Islet precursor cell (in vitro differentiated cells): Measurements from ENCODE around the gene LPP.

ENCODE experiments used
- DNase-seq: peaks from one replicate; pipeline ENCODE4 v3.0.0-alpha.2; 2018

Gene LPP

DNA sequence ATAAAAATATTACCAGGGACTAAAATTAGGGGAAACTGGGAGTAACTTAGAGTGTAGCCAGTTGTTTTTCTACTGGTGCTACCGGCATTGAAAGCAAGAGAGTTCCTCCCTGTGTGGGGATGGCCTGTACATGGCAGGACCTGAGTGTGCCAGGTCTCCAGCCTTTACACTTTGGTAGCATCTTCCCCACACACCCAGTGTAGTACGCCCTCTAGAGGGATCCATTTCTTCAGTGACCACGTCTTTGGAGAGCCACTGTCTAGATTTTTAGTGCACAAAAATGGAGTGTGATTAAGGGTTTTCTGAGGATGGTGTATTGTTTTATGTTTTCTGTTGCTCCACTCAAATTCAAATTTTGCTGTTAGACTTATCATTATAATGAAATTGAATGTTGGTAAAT is 510.8 kb downstream of the LPP start:
- DNase-seq: peak; percentile 59

DNA sequence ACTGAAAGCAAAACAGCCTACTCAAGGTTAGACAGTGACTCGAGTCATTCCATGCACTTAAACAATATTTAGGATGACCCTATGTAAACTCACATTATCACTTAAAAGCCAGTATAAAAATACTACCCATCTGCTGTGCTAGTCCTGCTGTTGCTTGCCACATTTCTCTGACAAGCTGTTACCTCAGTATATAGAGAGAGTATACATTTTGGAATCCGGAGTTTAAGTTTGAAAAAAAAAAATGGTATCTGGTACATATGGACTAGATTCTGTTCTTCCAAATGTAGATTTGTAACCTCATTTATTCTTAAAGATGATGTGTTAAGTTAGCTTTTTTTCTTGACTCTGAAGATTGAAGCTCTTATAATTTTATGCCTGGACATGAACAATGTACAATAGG is 514.0 kb downstream of the LPP start:
- no peak for DNase-seq

DNA sequence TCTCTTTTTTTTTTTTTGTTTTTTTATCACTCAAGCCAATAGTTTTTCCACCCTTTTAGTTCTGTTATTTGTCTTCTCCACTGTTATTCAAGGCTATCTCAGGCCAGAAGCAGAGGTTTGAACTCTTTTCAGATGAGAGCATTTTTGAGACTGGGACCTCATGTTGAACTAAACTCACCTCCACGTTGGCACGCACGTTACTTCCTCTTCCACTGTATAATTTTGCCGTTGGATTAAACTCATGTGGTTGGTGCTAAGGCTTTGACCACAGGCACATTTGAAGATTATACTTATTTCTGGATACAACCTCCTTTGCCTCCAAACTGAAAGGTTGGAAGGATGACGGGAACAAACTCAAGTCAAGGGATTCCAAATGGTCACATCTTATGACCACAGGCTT is 516.5 kb downstream of the LPP start:
- no peak for DNase-seq

DNA sequence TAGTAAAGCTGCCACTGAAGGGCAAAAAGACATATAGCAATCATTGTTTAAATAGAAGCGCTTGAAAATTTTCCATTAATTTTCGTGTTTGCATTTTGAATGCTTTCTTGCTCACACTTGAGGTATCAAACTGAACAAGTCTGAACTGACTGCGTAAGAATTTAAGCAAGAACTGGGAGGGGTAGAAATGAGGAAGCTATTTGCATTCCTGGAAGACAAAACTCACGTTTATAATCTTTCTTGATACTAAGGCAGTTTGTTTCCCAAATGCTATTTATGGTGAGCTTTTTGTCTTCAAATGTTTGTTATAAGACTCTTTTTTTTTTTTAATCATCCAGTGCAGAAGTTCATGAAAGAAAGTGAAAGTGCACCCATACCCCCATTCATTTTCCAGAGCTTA is 518.0 kb downstream of the LPP start:
- DNase-seq: no peak

- DNase-seq: no peak
Observed at GRCh38 chr3:188672840-188673239, 518.9 kb downstream of the LPP start.

DNA sequence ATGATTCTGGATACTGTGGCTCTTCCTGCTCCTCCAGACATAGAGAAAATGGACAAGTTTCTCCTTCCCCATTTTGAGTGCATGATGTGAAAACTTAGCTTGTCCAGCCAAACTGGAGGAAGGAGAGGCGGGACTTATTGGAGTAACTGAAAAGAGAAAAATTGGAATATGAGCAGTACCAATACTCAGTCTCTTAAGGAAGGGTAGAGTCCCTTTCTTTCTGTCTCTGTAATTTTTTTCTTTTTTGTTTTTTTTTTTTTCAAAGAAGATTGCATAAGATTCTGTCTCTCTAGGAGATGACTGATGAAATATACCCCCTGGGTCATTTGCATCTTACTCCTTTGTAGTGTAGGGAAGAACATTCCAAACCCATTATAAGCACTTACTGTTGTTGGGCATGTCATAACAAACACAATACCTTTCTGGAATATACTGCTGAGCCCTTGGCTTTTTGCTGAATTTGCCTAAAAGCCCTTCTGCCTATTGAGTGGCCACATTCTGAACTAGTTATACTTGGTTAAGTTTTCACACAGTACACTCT is 519.8 kb downstream of the LPP start:
- no peak for DNase-seq

GRCh38 chr3:188674595-188674994 is 520.6 kb downstream of the LPP start:
- no peak for DNase-seq

DNA sequence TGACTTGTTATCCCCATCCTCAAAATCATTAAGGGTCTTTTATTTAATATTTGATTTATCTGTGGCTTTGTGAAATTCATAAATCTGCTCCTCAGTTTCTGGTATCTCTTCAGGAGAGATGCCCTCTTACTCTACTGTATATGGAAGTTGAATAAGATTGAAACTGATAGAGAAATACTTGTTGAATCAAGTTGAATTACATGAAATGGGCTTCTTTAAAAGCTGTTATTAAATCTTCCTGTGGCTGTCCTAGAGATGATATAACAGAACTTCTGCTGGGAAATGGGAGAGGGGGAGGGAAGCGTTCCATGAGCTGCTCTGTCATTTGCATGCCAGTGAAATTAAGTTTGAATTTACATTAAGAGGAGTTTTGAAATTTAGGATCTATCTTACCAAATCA is 523.4 kb downstream of the LPP start:
- DNase-seq: no peak

DNA sequence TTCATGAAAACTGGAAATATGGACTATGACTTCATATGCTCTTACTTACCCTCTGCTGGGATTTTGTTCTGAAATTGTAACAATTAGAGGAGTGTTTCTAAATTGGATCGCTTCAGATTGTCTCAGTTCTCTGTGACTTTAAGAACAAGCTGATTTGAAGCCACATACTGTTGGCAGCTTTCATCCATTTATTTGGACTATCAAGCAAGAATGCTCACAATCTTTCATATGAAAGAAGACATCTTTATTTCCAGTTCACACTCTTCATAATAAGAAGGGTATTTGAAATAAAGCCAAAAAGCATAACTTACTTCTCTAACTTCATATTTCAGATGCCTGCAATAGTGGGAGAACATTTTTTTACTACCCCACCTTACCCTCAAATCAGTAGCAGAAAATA is 526.2 kb downstream of the LPP start:
- DNase-seq: no peak

- no peak for DNase-seq
Observed at GRCh38 chr3:188680605-188681004, 526.6 kb downstream of the LPP start.

GRCh38 chr3:188682316-188682715 is 528.4 kb downstream of the LPP start:
- DNase-seq: no peak

GRCh38 chr3:188683032-188683521 is 529.1 kb downstream of the LPP start:
- no peak for DNase-seq

DNA sequence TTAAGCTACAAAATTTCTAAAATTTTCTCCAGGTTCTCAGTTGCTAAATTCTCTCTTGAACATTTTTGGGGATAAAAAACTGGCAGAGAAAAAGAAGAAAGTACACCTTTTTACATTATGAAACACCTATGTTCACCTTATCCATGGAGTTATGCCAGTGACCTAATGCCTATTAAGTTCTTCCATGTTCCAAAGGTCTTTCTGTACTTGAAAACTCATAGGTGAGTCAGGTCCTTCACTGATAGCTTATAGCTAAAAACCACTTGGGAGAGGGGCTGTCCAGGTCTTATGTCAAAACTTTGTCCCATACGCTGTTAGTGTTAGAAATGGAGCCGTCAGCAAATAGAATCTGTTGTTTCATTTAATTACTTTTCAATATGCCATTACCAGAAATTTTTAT is 530.3 kb downstream of the LPP start:
- DNase-seq: no peak

DNA sequence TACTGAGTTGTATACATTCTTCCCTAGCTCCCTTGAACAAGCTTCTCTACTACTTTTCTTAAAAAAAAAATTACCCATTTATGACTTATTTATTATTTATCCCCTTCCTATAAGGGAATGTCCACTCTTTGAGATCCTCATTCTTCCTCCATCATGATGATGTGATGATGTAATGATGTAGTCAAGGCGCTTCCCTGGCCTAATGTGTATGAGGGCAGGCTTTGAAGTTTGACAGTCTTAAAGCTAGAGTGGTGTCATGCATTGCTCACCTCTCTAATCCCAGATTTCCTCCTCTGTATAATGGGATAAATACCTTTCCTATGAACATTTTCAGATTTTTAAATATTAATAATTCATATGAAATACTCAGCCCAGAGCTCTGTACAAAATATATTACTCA is 531.8 kb downstream of the LPP start:
- DNase-seq: no peak

GRCh38 chr3:188686324-188686723 is 532.4 kb downstream of the LPP start:
- no peak for DNase-seq

- DNase-seq: no peak
Observed at GRCh38 chr3:188687389-188687788, 533.4 kb downstream of the LPP start.

DNA sequence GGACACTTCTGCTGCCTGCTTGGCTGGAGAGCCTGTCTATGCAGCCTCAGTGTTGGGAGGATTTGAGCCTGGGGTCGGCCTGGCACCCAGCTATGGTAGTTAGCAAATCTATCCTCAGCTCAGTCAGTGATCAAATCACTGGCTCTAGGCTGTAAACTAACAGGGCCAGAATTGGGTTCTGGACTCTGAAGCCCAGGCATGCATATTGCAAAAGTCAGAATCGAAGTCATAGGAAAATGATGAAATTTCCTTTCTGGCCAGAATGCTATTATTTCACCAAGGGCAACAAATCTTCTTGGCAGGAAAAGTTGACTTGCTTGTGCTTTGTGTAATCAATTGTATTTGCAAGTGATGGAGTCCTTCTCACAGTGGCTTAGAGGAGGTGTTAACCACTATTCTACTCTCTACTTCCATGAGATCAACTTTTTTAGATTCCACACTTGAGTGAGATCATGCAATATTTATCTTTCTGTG is 535.2 kb downstream of the LPP start:
- no peak for DNase-seq

- no peak for DNase-seq
Observed at GRCh38 chr3:188690064-188690463, 536.1 kb downstream of the LPP start.

- no peak for DNase-seq
Observed at GRCh38 chr3:188691004-188691403, 537.0 kb downstream of the LPP start.

- DNase-seq: no peak
Observed at GRCh38 chr3:188691665-188692064, 537.7 kb downstream of the LPP start.

DNA sequence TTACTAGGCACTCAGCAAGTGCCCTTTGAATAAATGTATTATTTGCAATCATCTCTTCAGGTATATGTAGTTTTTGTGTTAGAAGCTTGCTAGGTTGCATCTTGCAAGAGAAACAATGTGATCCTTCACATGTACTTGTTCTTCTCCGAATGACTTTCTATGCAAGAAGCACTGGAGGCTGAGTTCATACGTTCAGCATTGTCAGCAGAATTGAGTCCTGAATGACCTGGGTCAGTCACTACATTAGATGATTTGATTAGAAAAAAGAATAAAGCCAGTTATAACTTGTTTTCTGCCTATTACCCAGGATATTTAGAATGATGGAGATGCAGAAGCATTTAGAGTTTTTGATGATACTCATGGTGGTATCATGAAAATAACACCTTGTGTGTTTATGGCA is 538.7 kb downstream of the LPP start:
- no peak for DNase-seq

- DNase-seq: no peak
Observed at GRCh38 chr3:188693435-188693834, 539.5 kb downstream of the LPP start.

DNA sequence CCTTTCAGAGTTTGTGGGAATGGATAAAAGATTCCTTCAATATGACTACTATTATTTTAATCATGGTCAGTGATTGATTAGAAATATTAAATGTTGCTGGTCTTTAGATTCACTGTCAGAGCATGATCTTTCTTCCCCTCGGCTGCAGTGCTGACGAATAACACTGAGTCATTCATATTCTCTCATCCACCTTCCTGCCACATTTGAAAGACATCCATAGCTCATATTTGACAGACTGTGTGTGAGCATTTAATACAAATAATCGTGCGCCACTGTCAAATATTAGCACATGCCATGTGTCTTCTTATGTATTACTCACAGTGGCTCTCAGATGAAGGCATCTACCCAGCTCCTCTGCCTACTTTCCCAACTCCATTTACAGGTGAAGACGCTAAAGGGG is 541.3 kb downstream of the LPP start:
- DNase-seq: no peak

GRCh38 chr3:188697127-188697526 is 543.2 kb downstream of the LPP start:
- no peak for DNase-seq

DNA sequence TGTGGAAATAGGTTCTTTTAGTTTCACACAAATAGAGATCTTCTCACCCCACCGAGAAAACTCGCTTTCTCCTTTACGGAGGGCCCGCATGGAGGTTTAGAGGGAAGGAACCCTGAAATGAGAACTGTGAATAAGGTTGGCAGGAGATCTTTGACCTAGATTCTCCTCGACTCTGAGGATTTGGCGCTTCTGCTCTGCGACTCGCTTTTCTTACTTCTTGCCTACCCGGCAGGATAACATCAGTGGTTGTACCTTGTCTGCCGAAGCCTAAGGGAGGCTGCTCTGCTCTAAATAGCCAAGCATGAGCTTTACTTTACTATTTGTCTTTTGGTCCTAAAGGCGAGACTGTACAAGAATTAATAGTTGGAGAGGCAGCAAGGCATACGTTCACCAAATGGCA is 544.5 kb downstream of the LPP start:
- no peak for DNase-seq

- DNase-seq: no peak
Observed at GRCh38 chr3:188700501-188700900, 546.5 kb downstream of the LPP start.
